ENCODE data around the gene GATAD1. TPM values are rescaled to one million over a fixed set of nuclear protein-coding genes. Genes with fewer than 3 reads are reported as not detected.
A peak's percentile ranks its signal among the peaks of the same experiment; 100 is the strongest.
"Not testable (repeated sequence)": the region's sequence is repeated elsewhere in the genome, so short reads cannot be mapped to it uniquely, and the experiment has no call there.

GATAD1 gene
- total RNA-seq, 2 donors from 2014 or later = 33.8 to 35.5 TPM

- H3K4me1 Mint-ChIP-seq (ENCODE audit: low read depth); H3K27ac Mint-ChIP-seq; DNase-seq; H3K36me3 Mint-ChIP-seq (ENCODE audit: insufficient read depth in 2 of 2); ATAC-seq (replicated peaks in 1 of 2); H3K4me3 Mint-ChIP-seq; H3K9me3 Mint-ChIP-seq; H3K27me3 Mint-ChIP-seq (ENCODE audit: low read depth): not testable (repeated sequence)
These were observed 30.4 kb downstream of the GATAD1 start, which contains the start of gene ERVW-1 for GRCh38 chr7:92477681-92478080. TSS of gene ERVW-1 (minus strand) at chr7:92477946. CDS start at chr7:92470381, 7,565 bp downstream.

DNA sequence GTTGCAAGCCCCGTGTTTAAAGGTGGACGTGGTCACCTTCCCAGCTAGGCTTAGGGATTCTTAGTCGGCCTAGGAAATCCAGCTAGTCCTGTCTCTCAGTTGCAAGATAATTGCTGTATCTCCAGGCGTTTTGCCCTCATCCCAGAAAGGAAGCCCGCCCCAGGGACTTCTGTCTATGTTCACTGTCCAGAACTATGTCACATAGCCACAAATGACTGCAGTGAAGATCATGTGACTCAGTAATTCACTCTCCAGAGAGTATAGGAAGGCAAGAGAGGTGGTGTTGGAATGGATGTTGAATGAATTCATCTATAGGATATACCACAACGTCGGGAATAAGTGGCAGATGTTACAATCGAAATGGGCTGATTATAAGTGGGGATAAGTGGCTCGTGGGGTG is 30.8 kb downstream of the GATAD1 start:
- ATAC-seq (replicated peaks in 1 of 2) (no peak), DNase-seq (no peak)
- H3K4me3 Mint-ChIP-seq = no peak overlapping the region
- H3K36me3 Mint-ChIP-seq (ENCODE audit: insufficient read depth in 2 of 2) = no peaks in the 10 kb centered on the region
- no peaks in the 10 kb centered on the region for H3K9me3 Mint-ChIP-seq
- H3K27ac Mint-ChIP-seq = no peak overlapping the region
- no peaks in the 10 kb centered on the region for H3K27me3 Mint-ChIP-seq (ENCODE audit: low read depth)
- no peaks in the 10 kb centered on the region for H3K4me1 Mint-ChIP-seq (ENCODE audit: low read depth)

DNA sequence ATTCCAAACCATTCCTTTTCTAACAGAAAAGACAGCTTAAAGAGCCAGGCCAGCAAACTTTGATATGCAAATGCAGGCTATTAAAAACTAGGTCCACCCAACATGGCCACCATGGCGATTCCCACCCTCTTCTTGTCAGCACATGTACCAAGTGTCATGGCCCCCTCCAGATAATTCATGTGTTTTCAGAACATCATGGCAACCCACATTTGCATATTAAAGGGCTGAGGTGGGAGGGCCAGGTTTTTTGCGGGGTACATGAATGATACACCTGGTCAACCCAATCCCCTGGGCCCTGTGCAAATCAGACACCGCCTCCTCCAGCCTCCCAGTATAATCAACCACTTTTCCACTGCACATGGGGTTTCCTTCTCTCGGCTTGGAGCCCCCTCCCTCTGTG is 31.4 kb downstream of the GATAD1 start:
- Mint-ChIP-seq H3K9me3 (no peaks in the 10 kb centered on the region), H3K4me3 (no peak overlapping the region), H3K27me3 (ENCODE audit: low read depth) (no peaks in the 10 kb centered on the region), H3K27ac (no peak overlapping the region), H3K4me1 (ENCODE audit: low read depth) (no peaks in the 10 kb centered on the region), H3K36me3 (ENCODE audit: insufficient read depth in 2 of 2) (no peaks in the 10 kb centered on the region)
- DNase-seq (no peak), ATAC-seq (replicated peaks in 1 of 2) (no peak)

- not testable (repeated sequence) for H3K27me3 Mint-ChIP-seq (ENCODE audit: low read depth); DNase-seq; ATAC-seq (replicated peaks in 1 of 2); H3K4me1 Mint-ChIP-seq (ENCODE audit: low read depth); H3K9me3 Mint-ChIP-seq; H3K4me3 Mint-ChIP-seq; H3K36me3 Mint-ChIP-seq (ENCODE audit: insufficient read depth in 2 of 2); H3K27ac Mint-ChIP-seq
These were observed 31.9 kb downstream of the GATAD1 start for GRCh38 chr7:92479146-92479545.

- not testable (repeated sequence) for H3K4me3 Mint-ChIP-seq; H3K27me3 Mint-ChIP-seq (ENCODE audit: low read depth); ATAC-seq (replicated peaks in 1 of 2); DNase-seq; H3K9me3 Mint-ChIP-seq; H3K4me1 Mint-ChIP-seq (ENCODE audit: low read depth); H3K36me3 Mint-ChIP-seq (ENCODE audit: insufficient read depth in 2 of 2); H3K27ac Mint-ChIP-seq
These were observed 36.3 kb downstream of the GATAD1 start for GRCh38 chr7:92483624-92484023.

DNA sequence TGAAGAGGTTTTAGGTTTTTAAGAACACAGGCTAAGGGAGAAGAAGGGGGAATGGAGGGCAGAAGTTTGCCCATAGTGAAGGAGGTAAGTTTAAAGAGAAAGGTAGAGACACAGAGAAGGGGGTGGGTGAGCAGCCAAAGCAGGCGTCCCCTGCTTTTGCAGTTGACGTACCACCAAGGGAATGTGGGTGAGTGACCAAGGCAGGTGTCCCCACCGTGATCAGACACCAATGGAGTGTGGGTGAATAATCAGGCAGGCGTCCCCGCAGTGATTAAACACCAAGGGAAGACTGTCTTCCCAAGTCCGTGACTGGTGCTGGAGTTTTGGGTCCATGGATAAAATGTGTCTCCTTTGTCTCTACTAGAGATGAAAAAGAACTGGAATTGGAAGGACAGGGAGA is 36.9 kb downstream of the GATAD1 start:
- DNase-seq; H3K27ac Mint-ChIP-seq; H3K4me3 Mint-ChIP-seq; H3K27me3 Mint-ChIP-seq (ENCODE audit: low read depth); H3K4me1 Mint-ChIP-seq (ENCODE audit: low read depth); H3K9me3 Mint-ChIP-seq; ATAC-seq (replicated peaks in 1 of 2); H3K36me3 Mint-ChIP-seq (ENCODE audit: insufficient read depth in 2 of 2): not testable (repeated sequence)

- Mint-ChIP-seq H3K27me3 (ENCODE audit: low read depth) (no peaks in the 10 kb centered on the region), H3K4me3 (no peak overlapping the region), H3K27ac (no peak overlapping the region), H3K4me1 (ENCODE audit: low read depth) (no peaks in the 10 kb centered on the region), H3K9me3 (no peaks in the 10 kb centered on the region), H3K36me3 (ENCODE audit: insufficient read depth in 2 of 2) (peaks cover 1 to 8% of the 10 kb centered on the region in 2 donors)
- ATAC-seq (replicated peaks in 1 of 2) (peak; percentile 36 to 63), DNase-seq (no peak)
These were observed 38.1 kb downstream of the GATAD1 start for GRCh38 chr7:92485267-92485892.

- ATAC-seq (replicated peaks in 1 of 2) (no peak), DNase-seq (no peak)
- Mint-ChIP-seq H3K9me3 (no peaks in the 10 kb centered on the region), H3K27me3 (ENCODE audit: low read depth) (no peaks in the 10 kb centered on the region), H3K4me1 (ENCODE audit: low read depth) (no peaks in the 10 kb centered on the region), H3K4me3 (no peak overlapping the region), H3K36me3 (ENCODE audit: insufficient read depth in 2 of 2) (peaks cover 1 to 9% of the 10 kb centered on the region in 2 donors), H3K27ac (no peak overlapping the region)
These were observed 38.7 kb downstream of the GATAD1 start for GRCh38 chr7:92485974-92486373.

GRCh38 chr7:92487804-92488203 is 40.5 kb downstream of the GATAD1 start:
- Mint-ChIP-seq H3K9me3 (no peaks in the 10 kb centered on the region), H3K36me3 (ENCODE audit: insufficient read depth in 2 of 2) (peaks cover 1 to 13% of the 10 kb centered on the region in 2 donors), H3K4me3 (no peak overlapping the region), H3K4me1 (ENCODE audit: low read depth) (no peaks in the 10 kb centered on the region), H3K27ac (no peak overlapping the region), H3K27me3 (ENCODE audit: low read depth) (no peaks in the 10 kb centered on the region)
- ATAC-seq (replicated peaks in 1 of 2) (no peak), DNase-seq (no peak)

GRCh38 chr7:92489634-92490033 is 42.4 kb downstream of the GATAD1 start:
- no peaks in the 10 kb centered on the region for H3K27me3 Mint-ChIP-seq (ENCODE audit: low read depth)
- ATAC-seq (replicated peaks in 1 of 2) (no peak), DNase-seq (no peak)
- H3K36me3 Mint-ChIP-seq (ENCODE audit: insufficient read depth in 2 of 2) = peaks cover 1 to 13% of the 10 kb centered on the region in 2 donors
- H3K9me3 Mint-ChIP-seq = no peaks in the 10 kb centered on the region
- no peak overlapping the region for H3K27ac Mint-ChIP-seq
- H3K4me3 Mint-ChIP-seq = no peak overlapping the region
- no peaks in the 10 kb centered on the region for H3K4me1 Mint-ChIP-seq (ENCODE audit: low read depth)

GRCh38 chr7:92496876-92497275 is 49.6 kb downstream of the GATAD1 start:
- no peaks in the 10 kb centered on the region for H3K27me3 Mint-ChIP-seq (ENCODE audit: low read depth)
- H3K4me1 Mint-ChIP-seq (ENCODE audit: low read depth) = peaks cover 7% of the 10 kb centered on the region
- H3K9me3 Mint-ChIP-seq = no peaks in the 10 kb centered on the region
- no peak for ATAC-seq (replicated peaks in 1 of 2)
- no peak overlapping the region for H3K27ac Mint-ChIP-seq
- H3K36me3 Mint-ChIP-seq (ENCODE audit: insufficient read depth in 2 of 2) = peaks cover 3 to 13% of the 10 kb centered on the region in 2 donors
- no peak overlapping the region for H3K4me3 Mint-ChIP-seq
- DNase-seq = no peak

DNA sequence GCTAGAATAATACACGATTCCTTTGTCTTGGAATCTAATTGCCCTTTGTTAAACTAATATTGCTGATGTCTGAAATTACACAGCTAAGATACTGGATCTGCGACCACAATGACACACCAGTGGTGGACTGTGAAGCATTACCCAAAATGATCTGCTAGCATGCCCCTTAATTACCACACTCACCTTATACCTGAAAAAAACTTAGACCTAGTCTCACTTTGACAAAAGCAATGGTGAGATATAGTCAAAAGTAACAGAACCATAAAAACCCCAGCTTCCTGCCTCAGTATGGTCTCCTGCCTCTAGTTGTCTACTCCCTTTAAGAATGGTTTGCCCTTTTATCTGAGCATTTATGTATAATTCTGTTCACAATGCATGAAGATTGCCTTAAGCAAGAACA is 51.3 kb downstream of the GATAD1 start:
- peak overlapping the region; percentile 18 for H3K27ac Mint-ChIP-seq
- no peak overlapping the region for H3K4me3 Mint-ChIP-seq
- no peaks in the 10 kb centered on the region for H3K9me3 Mint-ChIP-seq
- H3K4me1 Mint-ChIP-seq (ENCODE audit: low read depth) = peaks cover 7% of the 10 kb centered on the region
- peak in 1 of 2 donors; percentile 2 for DNase-seq
- ATAC-seq (replicated peaks in 1 of 2) = peak; percentile 70 to 82
- peaks cover 3 to 13% of the 10 kb centered on the region in 2 donors for H3K36me3 Mint-ChIP-seq (ENCODE audit: insufficient read depth in 2 of 2)
- no peaks in the 10 kb centered on the region for H3K27me3 Mint-ChIP-seq (ENCODE audit: low read depth)

- ATAC-seq (replicated peaks in 1 of 2) (no peak), DNase-seq (no peak)
- Mint-ChIP-seq H3K27me3 (ENCODE audit: low read depth) (no peaks in the 10 kb centered on the region), H3K27ac (no peak overlapping the region), H3K9me3 (no peaks in the 10 kb centered on the region), H3K36me3 (ENCODE audit: insufficient read depth in 2 of 2) (peaks cover 3 to 10% of the 10 kb centered on the region in 2 donors), H3K4me1 (ENCODE audit: low read depth) (peaks cover 4% of the 10 kb centered on the region), H3K4me3 (no peak overlapping the region)
These were observed 56.5 kb downstream of the GATAD1 start for GRCh38 chr7:92503767-92504166.

- Mint-ChIP-seq H3K4me3 (no peak overlapping the region), H3K9me3 (no peaks in the 10 kb centered on the region), H3K27me3 (ENCODE audit: low read depth) (no peaks in the 10 kb centered on the region), H3K27ac (no peak overlapping the region), H3K4me1 (ENCODE audit: low read depth) (no peaks in the 10 kb centered on the region), H3K36me3 (ENCODE audit: insufficient read depth in 2 of 2) (peaks cover 3 to 8% of the 10 kb centered on the region in 2 donors)
- ATAC-seq (replicated peaks in 1 of 2) = no peak
- no peak for DNase-seq
These were observed 57.3 kb downstream of the GATAD1 start for GRCh38 chr7:92504563-92504962.

Data from activated T-cell treated with anti-CD3 and anti-CD28 coated beads, Interleukin-2, amount 50 U/mL, for 72 hours (primary cell).